Activated CD8-positive, alpha-beta T cell treated with anti-CD3 and anti-CD28 coated beads, Interleukin-2, amount 10 ng/mL, durations not matched to agents 7 days and 5 days (primary cell): ENCODE results near the gene GNPTAB. TPM values are rescaled to one million over a fixed set of nuclear protein-coding genes. Genes with fewer than 3 reads are reported as not detected.
A peak's percentile ranks its signal among the peaks of the same experiment; 100 is the strongest.

Source experiments
- ATAC-seq: fragments of 150-1000 bp; cut with Tn5 transposase; one replicate; pipeline ENCODE4 v1.10.0; 2021; ENCODE audit warnings: moderate library complexity
- CTCF ChIA-PET: fragments of 350-600 bp; sonication (Branson Sonifier 250); formaldehyde crosslinking; loops from one replicate; lab custom pipeline; 2021; ENCODE audit warnings: antibody characterized with exemption; lab: Charles Lee
- POLR2A ChIA-PET: fragments of 350-600 bp; sonication (Branson Sonifier 250); formaldehyde crosslinking; loops from one replicate; lab custom pipeline; 2021; ENCODE audit warnings: antibody characterized with exemption; lab: Charles Lee
- DNase-seq: peaks from one replicate; pipeline ENCODE4 v3.0.0-alpha.2; 2020
- H3K27ac Mint-ChIP-seq: one replicate; pipeline ENCODE4 v1.8.0; 2021; ENCODE audit warnings: mild to moderate bottlenecking, mixed read lengths
- H3K27me3 Mint-ChIP-seq: one replicate; pipeline ENCODE4 v1.8.0; 2021; ENCODE audit warnings: low read depth, mixed read lengths
- H3K36me3 Mint-ChIP-seq: one replicate; pipeline ENCODE4 v1.8.0; 2021; ENCODE audit warnings: low read depth, mixed read lengths
- H3K4me1 Mint-ChIP-seq: one replicate; pipeline ENCODE4 v1.8.0; 2021; ENCODE audit warnings: low read depth, mixed read lengths
- H3K4me3 Mint-ChIP-seq: one replicate; pipeline ENCODE4 v1.8.0; 2021; ENCODE audit warnings: mild to moderate bottlenecking, mixed read lengths
- H3K9me3 Mint-ChIP-seq: one replicate; pipeline ENCODE4 v1.8.0; 2022; ENCODE audit warnings: mixed read lengths; ENCODE audit not compliant: insufficient read depth
- total RNA-seq, 2 experiments: library from RNA; stranded (reverse); gene quantifications; one replicate each; pipeline ENCODE4 v1.2.3, GENCODE V29; 2021

GNPTAB gene
- total RNA-seq, 2 experiments from 2014 or later: 104 to 109 TPM

DNA sequence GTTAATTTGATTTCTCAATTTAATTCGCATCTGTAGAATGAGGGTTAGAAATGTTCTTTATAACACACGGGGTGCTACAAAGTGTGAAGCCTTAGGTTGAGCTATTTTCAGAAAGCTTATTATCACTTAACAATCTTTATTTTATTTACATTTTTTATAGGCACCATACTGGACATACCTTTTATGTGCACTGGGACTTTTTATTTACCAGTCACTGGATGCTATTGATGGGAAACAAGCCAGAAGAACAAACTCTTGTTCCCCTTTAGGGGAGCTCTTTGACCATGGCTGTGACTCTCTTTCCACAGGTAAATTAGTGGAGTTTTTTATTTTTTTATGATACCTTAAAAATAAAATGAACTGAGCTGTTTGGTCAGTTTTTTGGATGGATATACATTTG, 116.8 kb downstream of the GNPTAB start:
- no peaks in the 10 kb centered on the region for H3K27me3 Mint-ChIP-seq
- H3K36me3 Mint-ChIP-seq: peaks cover 2% of the 10 kb centered on the region
- H3K4me1 Mint-ChIP-seq: peaks cover 15% of the 10 kb centered on the region
- ChIA-PET CTCF (interaction anchor here (1.4 kb wide), 1 partner anchor 43 kb away, joined by 3 read pairs; no protein-coding TSS in a partner anchor), POLR2A (interaction anchor here (0.6 kb wide), 1 partner anchor 26 kb away, joined by 3 read pairs; no protein-coding TSS in a partner anchor)
- DNase-seq: no peak
- no peak for ATAC-seq
- no peaks in the 10 kb centered on the region for H3K9me3 Mint-ChIP-seq
- H3K4me3 Mint-ChIP-seq: no peak overlapping the region
- H3K27ac Mint-ChIP-seq: no peak overlapping the region

DNA sequence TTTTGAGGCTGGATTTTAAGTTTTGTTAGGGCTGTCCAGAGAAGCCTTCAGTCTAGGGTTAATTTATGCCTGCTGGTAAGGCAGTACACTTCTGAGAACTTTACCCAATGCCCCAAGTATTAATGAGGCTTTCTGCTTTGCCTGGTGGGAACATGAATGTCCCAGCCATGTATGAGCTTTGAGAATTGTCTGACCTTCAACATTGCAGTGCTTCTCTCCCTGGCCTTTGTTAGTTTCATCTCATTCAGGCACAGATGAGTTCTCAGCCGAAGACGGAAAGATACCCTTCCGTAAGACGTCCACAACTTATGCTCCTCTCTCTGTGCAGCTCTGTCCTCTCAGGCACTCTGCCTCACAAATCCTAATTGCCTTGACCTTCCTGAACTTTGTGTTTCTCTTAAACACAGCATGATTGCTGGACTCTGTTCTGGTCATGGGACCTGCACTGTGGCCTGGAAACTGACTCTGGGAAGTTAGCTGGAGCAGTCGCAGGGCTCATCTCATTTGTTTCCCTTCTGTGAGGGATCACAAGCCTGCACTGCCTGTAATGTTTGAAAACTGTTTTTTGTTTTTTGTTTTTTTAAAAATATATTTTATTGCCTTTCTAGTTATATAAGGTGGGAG, 117.6 kb downstream of the GNPTAB start:
- Mint-ChIP-seq H3K9me3 (no peaks in the 10 kb centered on the region), H3K36me3 (no peaks in the 10 kb centered on the region), H3K27me3 (no peaks in the 10 kb centered on the region), H3K27ac (no peak overlapping the region), H3K4me1 (peaks cover 16% of the 10 kb centered on the region), H3K4me3 (no peak overlapping the region)
- no peak for ATAC-seq
- POLR2A ChIA-PET: no interaction called here
- CTCF ChIA-PET: interaction anchor here (1.4 kb wide), 1 partner anchor 43 kb away, joined by 3 read pairs; no protein-coding TSS in a partner anchor
- DNase-seq: no peak

DNA sequence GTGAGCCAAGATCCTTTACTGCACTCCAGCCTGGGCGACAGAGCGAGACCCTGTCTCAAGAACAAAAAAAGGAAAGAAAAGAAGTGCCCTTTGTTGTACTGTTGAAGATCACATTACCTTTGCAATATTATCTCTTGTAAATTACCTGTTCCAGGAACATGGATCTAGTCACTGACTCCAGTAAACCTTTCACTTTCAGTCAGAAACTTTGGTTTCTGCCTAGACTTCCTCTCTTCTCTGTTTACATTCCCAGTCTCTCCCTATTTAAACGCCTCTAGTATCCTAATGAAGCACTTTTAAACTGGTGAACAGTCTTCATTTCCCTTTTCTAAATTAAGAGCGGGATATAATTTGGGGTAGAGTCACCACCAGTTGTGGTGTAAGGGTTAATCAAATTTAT, 120.5 kb downstream of the GNPTAB start:
- ChIA-PET CTCF (no interaction called here), POLR2A (no interaction called here)
- no peaks in the 10 kb centered on the region for H3K27me3 Mint-ChIP-seq
- no peak for DNase-seq
- no peaks in the 10 kb centered on the region for H3K36me3 Mint-ChIP-seq
- no peak for ATAC-seq
- peaks cover 16% of the 10 kb centered on the region for H3K4me1 Mint-ChIP-seq
- H3K27ac Mint-ChIP-seq: no peak overlapping the region
- H3K4me3 Mint-ChIP-seq: no peak overlapping the region
- no peaks in the 10 kb centered on the region for H3K9me3 Mint-ChIP-seq

DNA sequence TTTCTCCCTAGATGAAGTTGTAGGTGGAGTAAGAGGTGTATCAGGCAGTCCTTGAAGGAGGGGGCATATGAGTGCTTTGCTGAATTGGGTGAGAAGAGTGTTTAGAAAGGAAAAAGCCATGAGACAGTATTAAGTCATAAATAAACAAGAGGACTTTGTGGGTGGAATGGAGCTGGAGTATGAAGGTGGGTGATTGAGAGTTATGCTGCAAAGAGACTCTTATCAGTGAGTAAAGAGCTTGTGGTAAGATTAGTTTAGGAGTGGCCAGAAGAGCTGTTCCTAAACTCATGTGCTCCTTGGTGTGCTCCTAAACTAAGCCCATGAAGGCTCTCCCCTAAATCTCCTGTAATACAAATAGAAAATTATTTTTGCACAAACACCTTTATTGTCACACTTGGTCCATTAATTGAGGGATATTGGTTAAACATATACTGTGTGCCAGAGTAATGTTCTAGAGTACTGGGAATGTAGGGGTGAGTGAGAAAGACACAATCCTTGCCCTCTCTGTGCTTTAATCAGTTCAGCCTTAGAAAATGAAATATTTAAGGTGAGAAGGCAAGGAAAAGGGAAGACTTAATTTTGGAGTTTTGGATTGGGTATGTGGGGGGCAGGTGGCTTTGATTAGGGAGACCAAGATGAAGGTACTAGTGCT, 123.5 kb downstream of the GNPTAB start:
- H3K9me3 Mint-ChIP-seq: no peaks in the 10 kb centered on the region
- ATAC-seq: no peak
- H3K27me3 Mint-ChIP-seq: no peaks in the 10 kb centered on the region
- H3K36me3 Mint-ChIP-seq: no peaks in the 10 kb centered on the region
- no peak overlapping the region for H3K27ac Mint-ChIP-seq
- H3K4me1 Mint-ChIP-seq: peaks cover 16% of the 10 kb centered on the region
- ChIA-PET POLR2A (no interaction called here), CTCF (interaction anchor here (1.5 kb wide), 1 partner anchor 9 kb away, joined by 5 read pairs; no protein-coding TSS in a partner anchor)
- DNase-seq: no peak
- H3K4me3 Mint-ChIP-seq: no peak overlapping the region

DNA sequence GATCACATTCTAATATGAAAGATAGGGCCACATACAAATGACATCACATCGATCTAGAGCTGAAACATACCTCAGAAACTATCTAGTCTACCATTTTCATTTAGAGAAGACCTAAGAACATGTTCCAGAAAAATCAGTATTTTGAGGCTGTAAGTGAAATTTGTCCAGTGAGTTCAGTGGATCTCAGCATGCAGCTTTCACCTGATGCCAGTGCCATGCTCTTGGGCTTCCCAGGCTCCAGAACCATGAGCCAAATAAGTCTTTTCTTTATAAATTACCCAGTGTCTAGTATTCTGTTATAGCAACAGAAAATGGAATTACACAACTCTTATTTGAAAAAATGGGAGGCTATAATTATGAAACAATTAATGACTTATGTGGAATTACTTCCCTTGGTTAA, 124.4 kb downstream of the GNPTAB start:
- Mint-ChIP-seq H3K27me3 (no peaks in the 10 kb centered on the region), H3K36me3 (no peaks in the 10 kb centered on the region), H3K4me3 (no peak overlapping the region), H3K27ac (no peak overlapping the region), H3K9me3 (no peaks in the 10 kb centered on the region), H3K4me1 (peaks cover 16% of the 10 kb centered on the region)
- CTCF ChIA-PET: interaction anchor here (0.9 to 1.0 kb wide), 2 partner anchors 15 to 27 kb away, joined by 3 read pairs; no protein-coding TSS in a partner anchor
- DNase-seq (no peak), ATAC-seq (no peak)
- POLR2A ChIA-PET: no interaction called here

DNA sequence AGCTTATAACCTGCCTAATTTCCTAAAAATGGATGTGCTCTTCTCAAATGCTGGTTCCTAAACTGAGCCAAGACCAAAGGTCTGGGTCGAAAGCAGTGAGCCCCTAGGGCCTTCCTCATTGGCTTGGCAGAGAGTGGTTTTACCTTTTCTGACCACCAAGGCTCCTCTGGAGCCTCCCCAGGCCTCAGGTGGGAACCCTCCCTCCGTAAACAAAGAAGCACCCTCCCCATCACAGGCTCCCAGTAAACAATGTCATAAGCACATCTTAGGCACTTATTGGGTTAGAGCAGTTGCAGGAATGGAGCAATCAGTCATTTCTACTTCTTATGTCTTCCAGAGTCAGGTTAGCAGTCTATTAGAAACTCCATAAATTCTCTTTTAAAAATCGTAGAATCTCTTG, 127.3 kb downstream of the GNPTAB start:
- CTCF ChIA-PET: no interaction called here
- no peaks in the 10 kb centered on the region for H3K36me3 Mint-ChIP-seq

DNA sequence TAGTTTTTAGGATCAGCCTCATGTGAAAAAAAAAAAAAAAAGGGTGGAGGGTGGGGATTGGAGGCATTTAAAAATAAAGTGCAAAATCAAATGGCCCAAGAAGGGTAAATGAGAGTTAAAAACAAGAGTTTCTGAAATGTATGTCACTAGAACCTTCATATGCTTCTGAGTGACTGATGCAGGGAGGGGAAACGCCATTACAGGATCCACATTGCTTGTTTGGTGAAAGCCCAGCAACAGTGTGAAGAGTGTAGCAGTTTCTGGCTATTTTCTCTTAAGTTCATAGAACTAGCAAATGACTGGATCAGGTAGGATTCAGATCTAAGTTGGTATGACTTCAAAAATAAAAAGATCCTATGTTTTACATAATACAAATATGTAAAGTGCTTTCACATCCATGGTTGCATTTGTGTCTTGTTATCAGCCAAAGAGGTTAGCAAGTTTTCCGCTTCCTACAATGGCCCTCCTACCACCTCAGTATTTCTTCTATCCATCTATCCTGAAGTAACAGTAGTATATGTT, 130.4 kb downstream of the GNPTAB start:
- ATAC-seq (no peak), DNase-seq (no peak)
- Mint-ChIP-seq H3K27ac (no peak overlapping the region), H3K36me3 (no peaks in the 10 kb centered on the region), H3K4me1 (peaks cover 25% of the 10 kb centered on the region), H3K9me3 (no peaks in the 10 kb centered on the region), H3K4me3 (no peak overlapping the region), H3K27me3 (peaks cover 2% of the 10 kb centered on the region)
- ChIA-PET POLR2A (no interaction called here), CTCF (interaction anchor here (1.1 kb wide), 1 partner anchor 17 kb away, joined by 3 read pairs; no protein-coding TSS in a partner anchor)

More for the DNA sequence above, 127.3 kb downstream of the GNPTAB start:
- no peak for DNase-seq
- POLR2A ChIA-PET: interaction anchor here (0.6 kb wide), 1 partner anchor 17 kb away, joined by 3 read pairs; no protein-coding TSS in a partner anchor
- H3K9me3 Mint-ChIP-seq: no peaks in the 10 kb centered on the region
- no peak for ATAC-seq
- no peaks in the 10 kb centered on the region for H3K27me3 Mint-ChIP-seq
- no peak overlapping the region for H3K4me3 Mint-ChIP-seq
- H3K4me1 Mint-ChIP-seq: peaks cover 9% of the 10 kb centered on the region
- no peak overlapping the region for H3K27ac Mint-ChIP-seq

DNA sequence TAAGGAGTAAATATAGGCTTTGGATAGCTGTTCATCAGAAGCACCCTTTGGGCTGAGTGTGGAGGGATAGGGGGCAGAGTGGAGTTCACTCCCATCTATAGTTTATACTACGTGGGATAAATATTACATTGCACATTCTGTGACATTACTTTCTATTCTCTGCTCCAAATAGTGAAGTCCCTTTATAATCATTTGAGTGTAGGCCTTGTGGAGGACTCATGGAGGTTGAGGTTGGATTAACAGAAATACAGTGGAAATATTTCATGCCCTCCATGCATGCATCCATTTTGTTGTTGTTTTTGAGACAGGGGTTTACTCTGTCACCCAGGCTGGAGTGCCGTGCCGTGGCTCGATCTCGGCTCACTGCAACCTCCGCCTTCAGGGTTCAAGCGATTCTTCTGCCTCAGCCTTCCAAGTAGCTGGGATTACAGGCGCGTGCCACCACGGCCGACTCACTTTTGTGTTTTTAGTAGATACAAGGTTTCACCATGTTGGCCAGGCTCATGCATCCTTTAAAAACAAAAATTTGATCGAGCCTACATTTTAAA, 131.9 kb downstream of the GNPTAB start:
- ChIA-PET CTCF (interaction anchor here (0.7 to 1.2 kb wide), 4 partner anchors 9 to 96 kb away, joined by 3 to 5 read pairs (median 3); no protein-coding TSS in a partner anchor), POLR2A (no interaction called here)
- Mint-ChIP-seq H3K9me3 (no peaks in the 10 kb centered on the region), H3K27ac (no peak overlapping the region), H3K4me3 (peak overlapping the region; percentile 83), H3K4me1 (peaks cover 25% of the 10 kb centered on the region), H3K36me3 (no peaks in the 10 kb centered on the region), H3K27me3 (peaks cover 3% of the 10 kb centered on the region)
- DNase-seq (no peak), ATAC-seq (no peak)

DNA sequence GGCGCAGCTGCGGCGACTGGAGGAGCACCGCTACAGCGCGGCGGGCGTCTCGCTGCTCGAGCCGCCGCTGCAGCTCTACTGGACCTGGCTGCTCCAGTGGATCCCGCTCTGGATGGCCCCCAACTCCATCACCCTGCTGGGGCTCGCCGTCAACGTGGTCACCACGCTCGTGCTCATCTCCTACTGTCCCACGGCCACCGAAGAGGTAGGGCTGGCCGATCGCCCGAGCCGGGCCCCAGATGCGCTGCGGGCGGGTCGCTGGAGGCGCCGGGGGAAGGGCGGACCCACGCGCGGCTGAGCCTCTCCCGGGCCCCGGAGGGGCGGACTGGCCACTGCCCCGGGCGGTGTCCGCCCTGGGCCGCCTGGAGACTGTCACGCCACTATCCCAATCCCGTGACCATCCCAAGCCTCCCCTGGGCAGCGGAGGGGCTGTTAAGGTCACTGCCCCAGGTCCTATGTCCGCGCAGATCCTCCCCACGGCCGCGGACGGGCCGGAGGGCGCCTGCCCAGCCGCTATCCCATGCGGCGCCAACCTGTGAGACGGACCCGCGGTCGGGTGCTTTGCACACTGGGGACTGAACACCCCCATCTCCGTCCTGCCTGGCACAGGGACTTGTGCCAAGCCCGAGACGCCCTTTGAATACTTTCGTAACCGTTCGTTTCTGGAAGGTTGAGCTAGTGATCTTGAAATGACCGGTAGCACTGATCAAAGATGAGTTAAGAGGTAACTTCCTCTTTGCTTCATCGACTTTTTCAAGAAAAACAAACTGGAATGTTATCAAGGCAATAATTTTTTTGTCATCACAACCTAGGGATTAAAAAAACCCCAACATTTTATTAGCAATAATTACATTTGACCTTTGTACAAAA, 132.6 kb downstream of the GNPTAB start:
- peak overlapping the region; percentile 83 for H3K4me3 Mint-ChIP-seq
- peaks cover 3% of the 10 kb centered on the region for H3K27me3 Mint-ChIP-seq
- H3K36me3 Mint-ChIP-seq: no peaks in the 10 kb centered on the region
- DNase-seq: no peak
- peak; percentile 50 for ATAC-seq
- H3K4me1 Mint-ChIP-seq: peaks cover 25% of the 10 kb centered on the region
- ChIA-PET CTCF (interaction anchor here (0.7 to 1.2 kb wide), 3 partner anchors 10 to 97 kb away, joined by 3 to 5 read pairs (median 3); no protein-coding TSS in a partner anchor), POLR2A (no interaction called here)
- H3K9me3 Mint-ChIP-seq: no peaks in the 10 kb centered on the region
- peak overlapping the region; percentile 79 for H3K27ac Mint-ChIP-seq

DNA sequence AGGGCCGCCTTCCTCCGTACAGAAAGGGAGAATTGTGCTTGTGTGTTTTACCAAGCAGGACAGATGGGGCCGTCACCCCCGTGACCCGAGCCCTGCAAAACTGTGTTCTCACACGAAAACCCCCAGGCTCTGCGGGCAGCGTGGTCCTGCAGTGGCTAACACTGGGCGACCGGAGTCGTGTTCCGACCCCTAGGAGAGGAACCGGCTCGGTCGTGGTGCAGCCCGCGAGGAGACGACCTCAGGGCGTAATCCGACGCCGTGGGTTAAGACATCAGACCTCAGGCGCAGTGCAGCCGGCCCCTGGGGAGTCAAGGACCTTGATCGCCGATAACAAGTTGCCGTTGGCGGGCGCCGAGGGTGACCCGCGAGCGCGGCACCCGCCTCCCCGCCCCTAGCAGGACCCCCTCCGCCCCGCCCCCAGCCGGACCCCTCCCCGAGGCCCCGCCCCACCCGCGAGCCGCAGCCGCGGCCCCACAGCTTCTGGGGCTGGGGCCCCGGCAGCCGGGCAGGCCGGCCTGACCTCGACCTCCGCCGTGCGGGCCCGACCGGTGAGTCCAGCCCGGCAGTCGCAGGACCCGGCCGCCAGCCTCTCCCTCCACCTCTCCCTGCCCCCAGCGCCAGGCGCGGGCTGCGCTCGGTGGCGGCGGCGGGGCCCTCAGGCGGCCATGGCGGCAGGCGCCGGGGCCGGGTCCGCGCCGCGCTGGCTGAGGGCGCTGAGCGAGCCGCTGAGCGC, 133.4 kb downstream of the GNPTAB start, which contains the start of gene CHPT1:
CHPT1 (plus strand) TSS at position 444 of the 733 bp plus-strand sequence; CDS start at position 666, 222 bp downstream.
- ATAC-seq (peak; percentile 86), DNase-seq (peak; percentile 60)
- CTCF ChIA-PET: no interaction called here
- Mint-ChIP-seq H3K27ac (peak within 1 kb of the TSS; percentile 84), H3K27me3 (peaks cover 3% of the 10 kb centered on the region), H3K9me3 (no peaks in the 10 kb centered on the region), H3K36me3 (no peaks in the 10 kb centered on the region), H3K4me1 (peaks cover 25% of the 10 kb centered on the region), H3K4me3 (peak within 1 kb of the TSS; percentile 86)
- POLR2A ChIA-PET: no interaction called here
